Upper lobe of right lung (tissue), 1 donor: Measurements from ENCODE around the gene POLR2L. TPM values are rescaled to one million over a fixed set of nuclear protein-coding genes. Genes with fewer than 3 reads are reported as not detected.

Source experiments
- ATAC-seq: fragments of 200-7000 bp; cut with Tn5 transposase; one replicate; pipeline ENCODE4 v1.9.1; 2020; ENCODE audit warnings: mild to moderate bottlenecking, moderate library complexity
- DNase-seq: peaks from one replicate; pipeline ENCODE4 v3.0.0-alpha.2; 2020
- H3K27ac ChIP-seq: fragments of 200-600 bp; one replicate; pipeline ENCODE4 v1.8.0; 2022
- H3K27me3 ChIP-seq: fragments of 200-600 bp; one replicate; pipeline ENCODE4 v1.8.0; 2022; ENCODE audit warnings: mild to moderate bottlenecking
- H3K36me3 ChIP-seq: fragments of 200-600 bp; one replicate; pipeline ENCODE4 v1.8.0; 2022
- H3K4me1 ChIP-seq: fragments of 200-600 bp; one replicate; pipeline ENCODE4 v1.8.0; 2022
- H3K4me3 ChIP-seq: fragments of 200-600 bp; one replicate; pipeline ENCODE4 v1.8.0; 2022; ENCODE audit warnings: mild to moderate bottlenecking
- H3K9me3 ChIP-seq: fragments of 200-600 bp; one replicate; pipeline ENCODE4 v1.8.0; 2022
- intact Hi-C: fragments of 100-400 bp; cut with DNase I; formaldehyde crosslinking; loops from one replicate; pipeline ENCODE4 v1.11.0; 2022
- total RNA-seq: library from RNA; stranded (reverse); fragmentation: NEBNext Ultra II Directional; extraction: Animal tissue kit (Norgen Biotek cat#: 25700); gene quantifications from one replicate; pipeline ENCODE4 v1.2.1, GENCODE V29; 2021
- TF ChIP-seq, protein P1 (sequence below): fragments of 200-600 bp; IDR thresholded peaks from one replicate; pipeline ENCODE4 v1.8.0; 2022; ENCODE audit warnings: antibody characterized with exemption
- donor health status: DM: no; HTN: yes; CAD: no; lungs with severe emphysema.

Gene POLR2L
- total RNA-seq, 1 donor from 2014 or later: 138 TPM

DNA sequence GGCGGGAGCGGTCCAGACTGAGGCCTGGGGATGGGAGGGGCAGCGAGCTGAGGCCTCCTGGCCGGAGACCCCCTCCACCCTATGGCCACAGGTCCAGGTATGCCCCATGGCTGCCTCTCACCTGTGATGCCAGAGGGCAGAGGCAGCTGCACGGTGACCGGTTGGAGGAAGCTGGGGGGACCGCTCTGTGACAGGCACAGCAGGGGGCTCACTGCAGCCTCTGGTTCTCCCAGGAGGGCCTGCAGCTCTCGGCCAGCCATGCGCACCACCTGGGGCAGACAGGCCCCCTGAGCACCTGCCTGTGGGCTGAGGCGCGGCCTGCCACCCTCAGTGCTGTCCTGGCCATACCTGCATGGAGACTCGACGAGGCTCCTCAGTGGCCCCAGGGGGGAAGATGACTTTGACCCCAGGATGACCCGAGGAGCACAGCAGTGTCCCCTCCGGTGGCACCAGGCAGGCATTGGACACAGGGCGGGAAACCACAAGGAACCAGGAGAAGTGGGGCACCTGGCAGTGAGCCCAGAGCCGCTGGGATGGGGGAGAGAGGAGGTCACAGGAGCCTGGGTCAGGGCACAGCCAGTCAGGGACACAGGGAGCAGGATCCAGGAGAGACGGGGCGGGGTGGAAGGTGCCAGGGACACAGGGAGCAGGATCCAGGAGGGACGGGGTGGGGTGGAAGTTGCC lies 41.1 kb downstream of the POLR2L start:
- DNase-seq: no peak
- no peak overlapping the region for H3K4me3 ChIP-seq
- H3K4me1 ChIP-seq: peaks cover 26% of the 10 kb centered on the region
- TF ChIP-seq, protein P1, sequence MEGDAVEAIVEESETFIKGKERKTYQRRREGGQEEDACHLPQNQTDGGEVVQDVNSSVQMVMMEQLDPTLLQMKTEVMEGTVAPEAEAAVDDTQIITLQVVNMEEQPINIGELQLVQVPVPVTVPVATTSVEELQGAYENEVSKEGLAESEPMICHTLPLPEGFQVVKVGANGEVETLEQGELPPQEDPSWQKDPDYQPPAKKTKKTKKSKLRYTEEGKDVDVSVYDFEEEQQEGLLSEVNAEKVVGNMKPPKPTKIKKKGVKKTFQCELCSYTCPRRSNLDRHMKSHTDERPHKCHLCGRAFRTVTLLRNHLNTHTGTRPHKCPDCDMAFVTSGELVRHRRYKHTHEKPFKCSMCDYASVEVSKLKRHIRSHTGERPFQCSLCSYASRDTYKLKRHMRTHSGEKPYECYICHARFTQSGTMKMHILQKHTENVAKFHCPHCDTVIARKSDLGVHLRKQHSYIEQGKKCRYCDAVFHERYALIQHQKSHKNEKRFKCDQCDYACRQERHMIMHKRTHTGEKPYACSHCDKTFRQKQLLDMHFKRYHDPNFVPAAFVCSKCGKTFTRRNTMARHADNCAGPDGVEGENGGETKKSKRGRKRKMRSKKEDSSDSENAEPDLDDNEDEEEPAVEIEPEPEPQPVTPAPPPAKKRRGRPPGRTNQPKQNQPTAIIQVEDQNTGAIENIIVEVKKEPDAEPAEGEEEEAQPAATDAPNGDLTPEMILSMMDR: no peak
- no peaks in the 10 kb centered on the region for H3K36me3 ChIP-seq
- no peak overlapping the region for H3K27ac ChIP-seq
- H3K27me3 ChIP-seq: no peaks in the 10 kb centered on the region
- ATAC-seq: no peak
- H3K9me3 ChIP-seq: no peaks in the 10 kb centered on the region
- intact Hi-C loops: no loop called here

DNA sequence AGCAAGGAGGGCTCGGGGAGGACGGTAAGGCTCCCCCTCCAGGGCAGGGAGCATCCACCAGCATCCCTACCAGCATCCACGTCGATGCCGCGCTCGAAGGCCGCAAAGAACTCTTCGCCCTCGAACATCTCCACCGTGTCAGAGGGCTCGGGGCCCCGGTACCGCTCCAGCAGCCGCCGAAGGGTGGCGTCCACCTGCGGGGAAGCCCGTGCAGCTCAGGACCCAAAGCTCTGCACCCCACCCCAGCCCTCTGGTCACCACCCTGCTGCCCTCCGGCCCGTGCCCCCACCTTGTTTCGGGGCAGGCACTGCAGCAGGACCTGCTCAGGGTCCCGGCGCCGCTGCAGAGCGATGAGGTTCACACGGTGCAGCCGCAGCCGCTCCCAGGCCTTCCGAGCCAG lies 41.9 kb downstream of the POLR2L start:
- no peak overlapping the region for H3K27ac ChIP-seq
- no peaks in the 10 kb centered on the region for H3K27me3 ChIP-seq
- intact Hi-C loops: no loop called here
- no peaks in the 10 kb centered on the region for H3K36me3 ChIP-seq
- ATAC-seq (no peak), DNase-seq (no peak)
- no peak overlapping the region for H3K4me3 ChIP-seq
- TF ChIP-seq, protein P1: no peak
- H3K4me1 ChIP-seq: peaks cover 28% of the 10 kb centered on the region
- H3K9me3 ChIP-seq: no peaks in the 10 kb centered on the region

DNA sequence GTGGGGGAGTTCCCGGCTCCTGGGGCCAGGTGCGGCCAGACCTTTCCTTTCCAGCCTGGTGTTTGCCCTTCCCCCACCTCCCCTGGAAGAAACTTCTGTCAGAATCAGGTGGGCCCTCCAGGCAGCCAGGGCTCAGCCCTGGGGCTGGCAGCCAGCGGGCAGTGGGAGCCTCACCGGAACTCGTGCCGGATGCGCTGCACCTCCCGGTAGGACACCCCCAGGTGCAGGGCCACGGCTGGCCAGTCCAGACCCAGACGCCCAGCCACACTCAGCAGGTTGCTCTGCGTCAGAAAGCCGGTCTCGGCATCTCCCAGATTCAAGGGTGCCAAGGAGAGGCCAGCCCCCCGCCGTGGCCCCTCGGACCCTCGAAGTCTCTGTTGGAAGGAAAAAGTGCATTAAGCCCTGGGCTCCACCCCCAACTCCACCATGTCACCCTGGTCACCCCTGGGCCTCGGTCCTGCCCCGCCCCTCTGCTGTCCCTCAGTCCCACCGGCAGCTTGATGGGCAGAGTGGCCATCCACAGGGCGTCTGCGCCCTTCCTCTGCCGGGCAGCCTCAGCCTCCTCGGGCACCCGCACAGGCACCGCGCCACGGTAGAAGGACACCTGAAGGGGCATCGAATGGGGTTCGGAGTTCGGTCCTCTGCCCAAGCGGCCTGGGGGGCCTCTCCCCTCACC lies 42.5 kb downstream of the POLR2L start:
- Histone ChIP-seq H3K36me3 (no peaks in the 10 kb centered on the region), H3K4me1 (peaks cover 32% of the 10 kb centered on the region), H3K4me3 (no peak overlapping the region), H3K27ac (no peak overlapping the region), H3K27me3 (no peaks in the 10 kb centered on the region), H3K9me3 (no peaks in the 10 kb centered on the region)
- intact Hi-C loops: no loop called here
- ATAC-seq: no peak
- TF ChIP-seq, protein P1: no peak
- no peak for DNase-seq

DNA sequence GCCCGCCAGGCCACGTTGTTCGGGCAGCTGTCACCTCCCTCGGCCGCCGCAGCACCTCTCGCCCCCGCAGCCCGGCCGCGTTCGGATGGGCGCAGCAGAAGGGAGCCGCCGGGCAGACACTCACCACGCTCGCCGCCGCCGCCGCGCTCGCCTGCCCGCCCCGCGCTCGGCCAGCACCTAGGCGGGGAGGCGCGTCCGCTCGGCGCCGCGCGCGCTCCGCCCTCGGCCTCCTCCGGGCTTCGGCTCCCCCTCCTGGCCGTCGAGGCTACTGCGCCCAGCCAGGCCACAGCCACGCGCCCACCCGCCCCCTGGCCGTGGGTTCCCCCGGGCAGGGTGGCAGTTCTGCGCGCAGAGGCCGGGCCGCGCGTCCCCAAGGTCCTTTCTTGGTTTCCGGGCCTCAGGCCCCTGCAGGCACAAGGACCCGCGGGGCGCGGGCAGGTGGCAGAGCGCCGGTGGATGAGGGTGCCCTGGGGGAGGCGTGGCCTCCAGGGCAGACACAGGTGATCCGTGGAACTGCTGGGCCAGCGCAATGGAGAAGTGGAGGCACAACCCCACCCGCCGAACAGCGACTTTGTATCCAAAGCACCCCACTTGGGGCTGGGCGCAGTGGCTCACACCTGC lies 44.1 kb downstream of the POLR2L start, which contains the start of gene SLC25A22:
SLC25A22 (minus strand) TSS at position 189 of the 621 bp plus-strand sequence. CDS start 3,275 bp downstream, outside the sequence.
- H3K27ac ChIP-seq: peak within 1 kb of the TSS; percentile 73
- peak; percentile 84 for ATAC-seq
- intact Hi-C loops: no loop called here
- peaks cover 22% of the 10 kb centered on the region for H3K4me1 ChIP-seq
- TF ChIP-seq, protein P1: peak; percentile 78
- no peaks in the 10 kb centered on the region for H3K27me3 ChIP-seq
- no peaks in the 10 kb centered on the region for H3K36me3 ChIP-seq
- peak within 1 kb of the TSS; percentile 87 for H3K4me3 ChIP-seq
- DNase-seq: peak; percentile 92
- no peaks in the 10 kb centered on the region for H3K9me3 ChIP-seq

DNA sequence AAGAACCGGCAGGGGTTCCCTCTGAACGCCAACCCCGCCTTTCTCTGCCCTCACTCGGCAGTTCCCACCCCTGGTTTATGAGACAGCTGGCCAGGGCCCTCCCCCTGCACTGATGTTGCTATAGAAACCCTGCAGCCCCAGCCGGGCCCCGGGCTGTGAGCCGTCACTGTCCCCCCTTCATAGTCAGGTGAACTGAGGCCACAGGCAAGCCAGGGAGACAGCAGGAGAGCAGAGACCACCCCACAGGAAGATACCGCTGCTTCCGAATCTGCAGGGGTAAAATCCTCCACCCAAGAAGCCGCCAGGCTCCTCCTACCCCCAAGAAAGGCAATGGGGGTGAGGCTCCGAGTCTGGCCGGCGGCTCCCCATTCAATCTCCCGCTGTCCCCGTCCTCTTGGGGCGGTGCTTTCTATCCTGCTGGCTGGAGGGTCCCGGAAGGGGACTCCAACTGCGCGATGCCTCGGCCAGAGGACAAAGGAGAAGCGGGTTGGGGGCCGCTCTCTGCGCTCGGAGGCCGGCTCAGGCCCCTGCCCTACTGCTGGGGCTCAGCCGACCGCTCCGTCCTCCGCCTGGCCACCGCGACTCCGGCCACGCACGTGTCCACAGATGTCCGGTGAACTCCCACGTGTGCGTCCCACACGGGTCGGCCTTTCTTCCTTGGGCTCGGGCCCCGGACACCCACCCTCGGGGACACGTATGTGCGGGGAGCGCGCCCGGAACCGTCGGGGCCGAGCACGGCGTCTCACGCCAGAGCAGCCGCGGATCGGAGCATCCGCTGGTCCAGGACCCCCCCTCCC lies 44.8 kb downstream of the POLR2L start:
- peaks cover 22% of the 10 kb centered on the region for H3K4me1 ChIP-seq
- H3K27ac ChIP-seq: peak overlapping the region; percentile 73
- no peaks in the 10 kb centered on the region for H3K27me3 ChIP-seq
- H3K9me3 ChIP-seq: no peaks in the 10 kb centered on the region
- no peaks in the 10 kb centered on the region for H3K36me3 ChIP-seq
- peak overlapping the region; percentile 87 for H3K4me3 ChIP-seq
- ATAC-seq (peak; percentile 56), DNase-seq (peak; percentile 88)
- TF ChIP-seq, protein P1: no peak
- intact Hi-C loops: no loop called here
